ENCODE results near the gene ECT2L.

Gene ECT2L

DNA sequence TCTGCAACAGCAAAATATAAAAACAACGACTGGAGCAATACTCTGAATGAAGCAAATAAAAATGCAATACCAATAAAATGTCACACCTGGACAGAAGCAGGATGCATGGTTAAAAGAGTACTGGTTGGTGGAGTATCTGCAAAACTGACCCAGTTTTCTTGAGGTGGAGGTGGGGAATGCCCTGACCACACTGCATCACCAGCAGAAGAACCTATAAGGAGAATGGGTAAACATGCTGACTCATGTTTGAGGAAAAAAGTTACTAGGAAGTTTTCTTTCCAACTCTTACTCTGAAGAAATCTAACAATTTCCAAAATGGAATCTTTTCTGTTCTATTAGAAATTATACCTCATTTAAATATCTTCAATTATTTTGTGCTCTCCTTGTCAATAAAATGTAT is 148.5 kb downstream of the ECT2L start:
- no peak for DNase-seq

DNA sequence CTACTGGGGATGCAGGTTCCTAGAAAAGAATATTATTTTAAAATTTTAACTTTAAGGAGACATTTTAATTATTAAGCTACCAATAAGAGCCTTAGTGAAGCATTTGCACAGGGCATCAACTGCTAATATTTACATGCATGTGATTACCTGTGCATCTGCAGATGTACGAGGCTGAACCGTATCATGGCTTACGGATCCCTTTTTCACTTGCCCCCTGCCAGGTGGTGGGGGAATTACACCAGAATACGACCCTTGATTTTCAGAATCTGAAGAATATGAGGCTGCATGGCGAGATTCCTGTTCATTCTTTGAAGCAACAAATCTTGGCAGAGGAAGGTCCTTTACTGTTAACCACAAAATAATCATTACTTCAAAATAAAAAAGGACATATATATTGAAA is 149.5 kb downstream of the ECT2L start:
- no peak for DNase-seq

DNA sequence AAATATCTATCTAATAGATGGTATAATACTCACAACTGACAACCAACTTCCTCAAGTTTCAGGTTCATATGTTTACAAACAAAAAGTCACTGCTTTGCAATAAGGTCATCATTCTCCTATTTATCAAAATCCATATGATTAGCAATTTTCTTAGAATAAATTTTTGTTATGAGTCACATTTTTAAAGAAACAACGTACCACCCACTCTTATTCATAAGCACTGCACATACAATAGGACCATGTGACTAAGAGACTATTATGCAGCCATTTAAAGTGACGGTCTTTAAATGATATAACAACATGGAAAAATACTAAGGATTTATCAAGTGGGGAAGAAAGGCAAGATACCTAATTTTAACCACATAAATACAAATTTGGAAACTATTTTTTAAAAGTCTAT is 152.1 kb downstream of the ECT2L start:
- DNase-seq: no peak

DNA sequence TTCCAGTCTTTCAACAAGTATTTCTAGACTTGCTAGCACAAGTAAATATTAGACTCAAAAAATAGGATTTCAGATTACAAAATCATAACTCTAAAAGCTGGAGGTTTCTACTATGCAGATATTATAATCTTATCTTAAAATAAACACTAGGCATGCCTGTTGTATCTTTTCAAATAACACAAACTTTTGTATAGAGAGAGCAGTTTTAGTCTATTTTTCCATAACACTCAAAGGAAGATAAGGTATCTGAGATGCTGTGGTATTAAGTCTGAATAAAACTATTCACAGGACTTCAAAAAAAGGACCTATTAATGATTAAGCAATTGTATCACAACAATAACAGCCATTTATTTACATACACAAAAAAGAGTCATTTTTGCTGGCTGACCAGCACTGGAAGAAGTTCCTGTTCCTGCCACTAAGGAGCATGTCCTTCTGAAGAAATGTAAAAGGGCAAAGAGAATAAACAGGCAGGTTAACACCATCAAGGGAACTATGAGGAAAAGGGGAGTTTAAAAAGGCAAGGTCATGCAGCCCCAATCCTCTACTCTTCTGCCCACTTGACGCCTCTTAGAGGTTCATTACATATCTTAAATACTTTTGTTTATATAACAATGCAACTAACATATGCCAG is 152.8 kb downstream of the ECT2L start:
- no peak for DNase-seq

DNA sequence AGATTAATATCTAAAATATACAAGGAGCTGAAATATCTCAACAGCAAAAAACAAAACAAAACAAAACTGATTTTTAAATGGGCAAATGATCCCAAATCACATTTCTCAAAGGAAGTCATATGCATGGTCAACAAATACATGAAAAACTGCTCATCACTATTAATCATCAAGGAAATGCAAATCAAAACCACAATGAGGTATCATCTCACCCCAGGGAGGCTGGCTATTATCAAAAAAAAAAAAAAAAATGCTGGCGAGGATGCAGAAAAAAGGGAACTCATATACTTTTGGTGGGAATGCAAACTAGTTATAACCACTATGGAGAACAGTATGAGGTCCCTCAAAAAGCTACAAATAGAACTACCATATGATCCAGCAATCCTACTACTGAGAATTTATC is 157.6 kb downstream of the ECT2L start:
- DNase-seq: no peak

All from activated CD4-positive, CD25-positive, alpha-beta regulatory T cell (primary cell).